ENCODE data around the gene CFAP410. TPM values are rescaled to one million over a fixed set of nuclear protein-coding genes. Genes with fewer than 3 reads are reported as not detected.

Gene CFAP410
- total RNA-seq, 1 experiment from 2014 or later: 19.3 TPM

- no peak for TF ChIP-seq ZBTB43 (CRISPR knock-in tag; IDR thresholded peaks at IDR 0.05)
These were observed 17.4 kb upstream of the CFAP410 start (continued) for GRCh38 chr21:44356636-44357035.

GRCh38 chr21:44356160-44356559 lies 17.0 kb upstream of the CFAP410 start:
- DNase-seq (ENCODE audit: low spot score): no peak
- CTCF ChIA-PET: no interaction called here
- no peaks in the 10 kb centered on the region for H3K4me1 Mint-ChIP-seq
- POLR2A ChIA-PET: no interaction called here
- no peak for ATAC-seq
- H3K27me3 Mint-ChIP-seq (ENCODE audit: low read depth): peaks cover 12% of the 10 kb centered on the region
- H3K36me3 Mint-ChIP-seq: peaks cover 3% of the 10 kb centered on the region; the same call in 1 of the 2 replicates
- H3K27ac Mint-ChIP-seq: no peak overlapping the region
- H3K9me3 Mint-ChIP-seq: peaks cover 13% of the 10 kb centered on the region
- no peak for TF ChIP-seq CREB1 (CRISPR knock-in tag; IDR thresholded peaks at IDR 0.05)
- no peak for TF ChIP-seq PRRX2 (CRISPR knock-in tag; IDR thresholded peaks at IDR 0.05)
- TF ChIP-seq TEAD4 (CRISPR knock-in tag; IDR thresholded peaks at IDR 0.05): no peak
- TF ChIP-seq KAT7 (CRISPR knock-in tag; IDR thresholded peaks at IDR 0.05; ENCODE audit: borderline replicate concordance): no peak
- no peak for TF ChIP-seq ZNF416 (CRISPR knock-in tag; IDR thresholded peaks at IDR 0.05)
- no peak for TF ChIP-seq MXD4 (CRISPR knock-in tag; IDR thresholded peaks at IDR 0.05; ENCODE audit: borderline replicate concordance)
- TF ChIP-seq CREM (CRISPR knock-in tag; IDR thresholded peaks at IDR 0.05): no peak
- TF ChIP-seq ZNF121 (CRISPR knock-in tag; IDR thresholded peaks at IDR 0.05): no peak
- no peak for TF ChIP-seq FOXP1 (CRISPR knock-in tag; IDR thresholded peaks at IDR 0.05; ENCODE audit: borderline replicate concordance)
- TF ChIP-seq SOX15 (CRISPR knock-in tag; IDR thresholded peaks at IDR 0.05): no peak
- H3K4me3 Mint-ChIP-seq: no peak overlapping the region

GRCh38 chr21:44354775-44355771 lies 15.9 kb upstream of the CFAP410 start:
- Mint-ChIP-seq H3K4me3 (no peak overlapping the region), H3K9me3 (peaks cover 13% of the 10 kb centered on the region), H3K36me3 (peaks cover 3% of the 10 kb centered on the region; the same call in 1 of the 2 replicates), H3K4me1 (no peaks in the 10 kb centered on the region), H3K27me3 (ENCODE audit: low read depth) (peaks cover 18% of the 10 kb centered on the region), H3K27ac (no peak overlapping the region; the same call in 1 of the 2 replicates)
- TF ChIP-seq PRRX2 (CRISPR knock-in tag; IDR thresholded peaks at IDR 0.05) (no peak), NFE2L1 (CRISPR knock-in tag; IDR thresholded peaks at IDR 0.05) (no peak)
- POLR2A ChIA-PET: no interaction called here
- ATAC-seq (no peak), DNase-seq (ENCODE audit: low spot score) (no peak)
- CTCF ChIA-PET: interaction anchor here (1.1 kb wide), 1 partner anchor 14 kb away, joined by 4 read pairs; no protein-coding TSS in a partner anchor

GRCh38 chr21:44354001-44354405 lies 14.8 kb upstream of the CFAP410 start:
- Mint-ChIP-seq H3K27me3 (ENCODE audit: low read depth) (peaks cover 26% of the 10 kb centered on the region), H3K27ac (no peak overlapping the region), H3K36me3 (peaks cover 3% of the 10 kb centered on the region; the same call in 1 of the 2 replicates), H3K9me3 (peaks cover 8% of the 10 kb centered on the region), H3K4me3 (no peak overlapping the region), H3K4me1 (no peaks in the 10 kb centered on the region)
- DNase-seq (ENCODE audit: low spot score): no peak
- no peak for TF ChIP-seq ZNF121 (CRISPR knock-in tag; IDR thresholded peaks at IDR 0.05)
- peak; percentile 93 for TF ChIP-seq PRDM15 (CRISPR knock-in tag; IDR thresholded peaks at IDR 0.05)
- no peak for TF ChIP-seq ZNF232 (CRISPR knock-in tag; IDR thresholded peaks at IDR 0.05)
- TF ChIP-seq STAT6 (CRISPR knock-in tag; conservative IDR thresholded peaks at IDR 0.05; ENCODE audit: low read depth): no peak
- no peak for TF ChIP-seq FOXK1 (CRISPR knock-in tag; IDR thresholded peaks at IDR 0.05)
- CTCF ChIA-PET: interaction anchor here (0.8 kb wide), 1 partner anchor 15 kb away, joined by 3 read pairs; no protein-coding TSS in a partner anchor
- no peak for ATAC-seq
- POLR2A ChIA-PET: no interaction called here
